ENCODE data around the gene CFAP74.

Gene CFAP74

GRCh38 chr1:2039251-2039650, 35.7 kb upstream of the CFAP74 start:
- DNase-seq (ENCODE audit: low read depth), result no peak

GRCh38 chr1:2038229-2038628, 34.6 kb upstream of the CFAP74 start:
- no peak for DNase-seq (ENCODE audit: low read depth)

GRCh38 chr1:2037314-2037979, 33.9 kb upstream of the CFAP74 start:
- no peak for DNase-seq (ENCODE audit: low read depth)

- no peak for DNase-seq (ENCODE audit: low read depth)
Measured at GRCh38 chr1:2036287-2036686, 32.7 kb upstream of the CFAP74 start.

- no peak for DNase-seq (ENCODE audit: low read depth)
Measured at GRCh38 chr1:2033165-2033564, 29.6 kb upstream of the CFAP74 start.

- no peak for DNase-seq (ENCODE audit: low read depth)
Measured at GRCh38 chr1:2032737-2033136, 29.2 kb upstream of the CFAP74 start.

GRCh38 chr1:2031546-2032540, 28.3 kb upstream of the CFAP74 start:
- DNase-seq (ENCODE audit: low read depth), result no peak

- DNase-seq (ENCODE audit: low read depth), result no peak
Measured at GRCh38 chr1:2030076-2030871, 26.7 kb upstream of the CFAP74 start.

GRCh38 chr1:2029561-2029960, 26.0 kb upstream of the CFAP74 start:
- no peak for DNase-seq (ENCODE audit: low read depth)

- no peak for DNase-seq (ENCODE audit: low read depth)
Measured at GRCh38 chr1:2028870-2029560, 25.4 kb upstream of the CFAP74 start.

- no peak for DNase-seq (ENCODE audit: low read depth)
Measured at GRCh38 chr1:2027961-2028583, 24.5 kb upstream of the CFAP74 start.

GRCh38 chr1:2025491-2025981, 21.9 kb upstream of the CFAP74 start:
- DNase-seq (ENCODE audit: low read depth), result no peak

- DNase-seq (ENCODE audit: low read depth), result no peak
Measured at GRCh38 chr1:2024887-2025286, 21.3 kb upstream of the CFAP74 start.

GRCh38 chr1:2024451-2024850, 20.9 kb upstream of the CFAP74 start:
- no peak for DNase-seq (ENCODE audit: low read depth)

- DNase-seq (ENCODE audit: low read depth), result no peak
Measured at GRCh38 chr1:2023187-2023586, 19.6 kb upstream of the CFAP74 start.

GRCh38 chr1:2022063-2022770, 18.6 kb upstream of the CFAP74 start:
- no peak for DNase-seq (ENCODE audit: low read depth)

GRCh38 chr1:2021550-2021949, 18.0 kb upstream of the CFAP74 start:
- no peak for DNase-seq (ENCODE audit: low read depth)

GRCh38 chr1:2020310-2020655, 16.7 kb upstream of the CFAP74 start:
- no peak for DNase-seq (ENCODE audit: low read depth)

GRCh38 chr1:2019571-2020309, 16.2 kb upstream of the CFAP74 start:
- DNase-seq (ENCODE audit: low read depth), result no peak

GRCh38 chr1:2019172-2019543, 15.6 kb upstream of the CFAP74 start, which contains the start of gene GABRD:
Gene GABRD, plus strand, starts transcription at chr1:2019345. Its CDS starts 79 bp downstream, at chr1:2019424.
- no peak for DNase-seq (ENCODE audit: low read depth)

All from GM04504 (cell line).